HG02884 (cell line): ENCODE results near the gene EFNB1.

ENCODE experiments used
- ATAC-seq: cut with Tn5 transposase; IDR thresholded peaks from one replicate; pipeline ENCODE4 v1.9.1; 2021; ENCODE audit warnings: mild to moderate bottlenecking, moderate library complexity; ENCODE audit not compliant: unreplicated experiment

Gene EFNB1

DNA sequence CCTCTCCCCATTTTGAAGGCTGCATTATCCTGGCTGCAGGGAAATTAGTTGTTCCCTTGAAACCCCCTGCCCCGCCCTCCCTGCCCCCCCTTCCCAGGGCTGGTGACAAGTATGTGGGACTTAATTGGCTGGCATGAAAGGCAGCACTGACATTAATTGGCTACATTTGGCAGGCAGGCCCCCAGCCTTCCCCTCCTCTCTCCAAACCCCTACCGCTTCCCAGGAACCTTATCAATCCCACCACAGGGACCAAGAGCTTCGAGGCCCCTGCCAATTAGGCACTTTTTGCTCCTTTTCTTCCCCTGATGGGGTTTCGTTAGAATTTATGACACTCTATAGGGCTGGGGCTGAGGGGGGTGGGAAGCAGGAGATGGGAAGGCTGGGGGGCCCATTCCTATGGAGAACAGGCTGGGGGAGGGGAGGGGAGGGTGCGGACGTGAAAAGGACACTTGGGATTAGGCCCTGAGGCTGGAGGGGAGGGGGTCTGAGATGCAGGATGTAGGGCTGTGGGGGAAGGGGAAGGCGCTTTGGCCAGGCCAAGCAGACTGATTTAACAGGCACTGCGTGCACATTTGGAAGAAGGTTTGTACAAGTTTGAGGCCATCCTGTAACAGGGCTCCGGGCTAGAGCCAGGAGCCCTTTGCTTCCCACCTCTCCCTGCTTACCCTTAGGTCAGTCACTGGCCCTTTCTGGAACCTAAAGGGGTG is 52.2 kb downstream of the EFNB1 start:
- ATAC-seq = no peak

DNA sequence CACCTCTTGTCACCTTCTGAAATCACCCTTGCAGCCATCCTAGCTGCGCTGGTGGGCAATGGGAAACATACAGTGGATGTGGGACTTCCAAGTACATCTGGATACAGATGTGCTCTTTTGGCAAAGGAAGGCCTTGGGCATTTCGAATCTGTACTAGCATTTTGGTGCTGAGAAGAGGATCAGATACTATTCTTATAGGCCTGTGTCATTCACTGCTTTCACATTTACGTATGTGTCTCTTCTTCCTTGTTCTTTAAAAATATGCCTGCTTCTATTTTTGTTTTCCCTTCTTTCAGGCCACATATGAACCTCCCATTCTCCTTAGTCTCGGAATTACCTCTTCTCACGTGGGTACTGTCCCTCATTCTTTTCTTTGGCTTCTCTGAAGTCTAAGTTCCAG is 53.1 kb downstream of the EFNB1 start:
- ATAC-seq = no peak

DNA sequence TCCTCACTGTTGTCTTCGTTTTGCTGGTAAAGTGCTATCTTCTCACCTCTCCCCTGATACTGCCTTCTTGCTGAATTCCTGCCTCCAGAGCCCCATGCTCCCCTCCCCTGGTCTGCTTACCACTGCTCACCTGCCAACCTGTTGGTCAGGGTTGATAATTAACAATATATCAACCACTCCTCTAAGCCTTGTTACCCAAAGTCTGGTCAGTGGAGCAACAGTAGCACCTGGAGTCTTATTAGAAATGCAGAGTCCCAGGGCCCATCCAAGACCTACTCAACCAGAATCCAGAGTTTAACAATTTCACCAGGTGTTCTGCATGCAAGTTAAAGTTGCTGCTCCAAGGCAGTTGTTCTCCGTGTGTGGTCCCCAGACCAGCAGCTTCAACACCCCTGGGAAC is 55.0 kb downstream of the EFNB1 start:
- ATAC-seq = no peak

DNA sequence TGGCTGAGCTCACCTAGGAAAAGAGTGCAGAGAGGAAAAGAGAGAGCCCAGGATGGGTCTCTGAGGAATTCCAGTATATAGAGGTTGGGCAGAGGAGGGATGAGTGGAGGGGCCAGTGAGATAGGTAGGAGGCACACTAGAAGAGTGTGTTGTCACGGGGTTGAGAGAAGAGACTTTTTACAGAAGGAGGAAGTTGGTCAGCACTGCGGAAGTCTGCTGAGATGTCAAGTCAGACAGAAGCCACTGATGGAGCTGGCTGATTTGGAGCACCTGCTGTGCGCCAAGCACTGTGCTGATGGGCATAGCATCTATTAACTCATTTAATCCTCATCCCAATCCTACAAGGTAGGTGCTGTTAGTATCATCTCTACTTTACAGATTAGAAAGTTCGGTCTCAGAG is 60.4 kb downstream of the EFNB1 start:
- no peak for ATAC-seq
